Stomach smooth muscle (tissue), 2 donors: ENCODE data around the gene VPS9D1.
"Not testable (repeated sequence)": the region's sequence is repeated elsewhere in the genome, so short reads cannot be mapped to it uniquely, and the experiment has no call there.

Experiments
- H3K27ac ChIP-seq: one replicate; pipeline ENCODE4 v1.7.0; 2013; ENCODE audit warnings: mild to moderate bottlenecking, low read length, inconsistent platforms
- H3K27me3 ChIP-seq, 2 donors: one replicate each; pipeline ENCODE4 v1.7.0; 2013; ENCODE audit warnings: low read length in 2 of 2; ENCODE audit not compliant: insufficient read depth in 2 of 2, control insufficient read depth in 1 of 2
- H3K36me3 ChIP-seq, 2 donors: one replicate each; pipeline ENCODE4 v1.7.0; 2013; ENCODE audit warnings: low read length in 2 of 2; ENCODE audit not compliant: control insufficient read depth in 2 of 2, insufficient read depth in 2 of 2
- H3K4me1 ChIP-seq: one replicate; pipeline ENCODE4 v1.7.0; 2013; ENCODE audit warnings: low read length; ENCODE audit not compliant: control insufficient read depth, insufficient read depth
- H3K4me3 ChIP-seq, 2 donors: one replicate each; pipeline ENCODE4 v1.7.0; 2013; ENCODE audit warnings: low read length in 2 of 2
- H3K9ac ChIP-seq, 2 donors: one replicate each; pipeline ENCODE4 v1.7.0; 2013; ENCODE audit warnings: low read length in 2 of 2, mild to moderate bottlenecking in 1 of 2
- H3K9me3 ChIP-seq, 2 donors: one replicate each; pipeline ENCODE4 v1.7.0; 2013; ENCODE audit warnings: low read length in 2 of 2; ENCODE audit not compliant: control insufficient read depth in 2 of 2
- donor health status: healthy.
- donor health status: Pancreatic carcinoma.

Gene VPS9D1

GRCh38 chr16:89691986-89692569 lies 28.6 kb downstream of the VPS9D1 start:
- Histone ChIP-seq H3K36me3 (peaks cover 23 to 24% of the 10 kb centered on the region in 2 donors), H3K9me3 (no peaks in the 10 kb centered on the region), H3K4me3 (no peak overlapping the region), H3K9ac (no peak overlapping the region), H3K4me1 (peaks cover 8% of the 10 kb centered on the region), H3K27ac (no peak overlapping the region), H3K27me3 (no peaks in the 10 kb centered on the region)

GRCh38 chr16:89691231-89691985 lies 29.3 kb downstream of the VPS9D1 start:
- Histone ChIP-seq H3K4me3 (no peak overlapping the region), H3K4me1 (peaks cover 8% of the 10 kb centered on the region), H3K27ac (no peak overlapping the region), H3K36me3 (peaks cover 23 to 24% of the 10 kb centered on the region in 2 donors), H3K27me3 (no peaks in the 10 kb centered on the region), H3K9ac (no peak overlapping the region), H3K9me3 (no peaks in the 10 kb centered on the region)

DNA sequence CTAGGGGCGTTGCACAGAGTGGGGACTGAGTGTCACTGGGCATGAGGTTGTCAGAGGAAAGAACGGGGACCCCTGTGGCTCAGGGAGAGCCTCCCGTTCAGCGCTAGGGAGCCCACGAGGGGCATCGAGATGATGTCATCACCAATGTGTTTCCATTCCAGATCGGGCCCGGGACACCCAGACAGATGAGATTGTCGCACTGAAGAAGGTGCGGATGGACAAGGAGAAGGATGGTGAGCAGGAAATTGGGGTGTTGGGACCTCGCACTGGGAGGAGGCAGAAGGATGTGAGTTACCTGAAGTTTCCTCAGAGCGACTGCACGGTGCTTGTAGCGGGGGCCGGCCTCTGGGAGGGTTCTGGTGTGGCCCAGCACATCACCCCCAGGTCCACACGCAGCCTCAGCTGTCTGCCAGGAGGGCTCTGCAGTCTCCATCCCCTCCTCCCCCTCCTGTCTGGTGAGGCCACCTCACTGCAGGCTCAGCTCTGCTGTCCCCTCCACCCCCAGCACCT lies 30.3 kb downstream of the VPS9D1 start:
- no peak overlapping the region for H3K27ac ChIP-seq
- no peak overlapping the region for H3K9ac ChIP-seq
- H3K4me1 ChIP-seq: peaks cover 8% of the 10 kb centered on the region
- no peak overlapping the region for H3K4me3 ChIP-seq
- no peaks in the 10 kb centered on the region for H3K9me3 ChIP-seq
- no peaks in the 10 kb centered on the region for H3K27me3 ChIP-seq
- peaks cover 23 to 24% of the 10 kb centered on the region in 2 donors for H3K36me3 ChIP-seq

- not testable (repeated sequence) for H3K9me3 ChIP-seq, H3K4me1 ChIP-seq, H3K4me3 ChIP-seq, H3K9ac ChIP-seq, H3K27me3 ChIP-seq, H3K27ac ChIP-seq
- peaks cover 23 to 24% of the 10 kb centered on the region in 2 donors for H3K36me3 ChIP-seq
Measured at GRCh38 chr16:89689621-89690020, 31.1 kb downstream of the VPS9D1 start.

GRCh38 chr16:89689142-89689541 lies 31.6 kb downstream of the VPS9D1 start:
- Histone ChIP-seq H3K27ac (no peak overlapping the region), H3K9ac (no peak overlapping the region), H3K27me3 (no peaks in the 10 kb centered on the region), H3K9me3 (no peaks in the 10 kb centered on the region), H3K4me1 (peaks cover 8% of the 10 kb centered on the region), H3K4me3 (no peak overlapping the region), H3K36me3 (peaks cover 20 to 21% of the 10 kb centered on the region in 2 donors)

- Histone ChIP-seq H3K4me3 (no peak overlapping the region), H3K9me3 (no peaks in the 10 kb centered on the region), H3K9ac (no peak overlapping the region), H3K4me1 (peaks cover 8% of the 10 kb centered on the region), H3K36me3 (peaks cover 13% of the 10 kb centered on the region in 2 donors), H3K27me3 (no peaks in the 10 kb centered on the region), H3K27ac (no peak overlapping the region)
Measured at GRCh38 chr16:89688395-89688794, 32.3 kb downstream of the VPS9D1 start.

DNA sequence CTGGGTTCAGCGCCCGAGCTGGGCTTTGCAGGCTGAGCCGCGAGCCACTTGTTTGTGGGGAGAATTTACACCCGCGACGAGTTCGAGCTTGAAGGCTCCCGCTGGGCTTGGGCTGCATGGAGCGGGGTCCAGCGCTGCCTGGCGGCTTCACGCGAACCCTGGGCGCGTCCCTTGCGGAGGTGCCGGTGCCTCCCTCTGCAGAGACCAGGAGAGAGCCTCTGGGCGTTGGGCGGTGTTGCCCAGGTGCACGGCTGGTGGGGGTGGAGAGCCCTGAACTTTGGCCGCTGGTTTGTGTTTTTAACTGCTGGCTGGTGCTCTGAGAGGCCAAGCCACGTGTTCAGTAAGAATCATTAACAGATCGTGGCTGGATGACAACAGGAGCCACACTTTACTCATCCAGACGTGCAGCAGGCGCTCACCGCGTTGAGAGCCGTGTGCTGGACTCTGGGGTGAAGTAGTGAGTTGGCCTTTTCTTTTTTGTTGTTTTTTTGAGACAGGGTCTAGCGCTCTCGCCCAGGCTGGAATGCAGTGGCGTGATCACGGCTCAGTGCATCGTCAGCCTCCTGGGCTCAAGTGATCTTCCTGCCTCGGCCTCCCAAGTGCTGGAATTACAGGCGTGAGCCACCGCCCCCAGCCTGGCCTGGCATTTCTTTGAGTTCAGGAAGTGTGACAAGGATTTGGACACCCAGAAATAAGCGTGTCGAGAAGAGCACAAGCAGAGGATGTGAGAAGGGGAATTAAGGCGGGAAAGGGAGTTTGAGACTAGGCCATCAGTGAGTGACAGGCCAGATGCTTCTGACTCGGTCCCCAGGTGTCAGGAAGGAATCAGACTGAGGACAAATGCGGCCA lies 33.4 kb downstream of the VPS9D1 start:
- H3K27ac ChIP-seq: peak overlapping the region; percentile 66
- H3K4me3 ChIP-seq: peak overlapping the region; percentile 67 to 93
- peaks cover 7 to 12% of the 10 kb centered on the region in 2 donors for H3K36me3 ChIP-seq
- peaks cover 8% of the 10 kb centered on the region for H3K4me1 ChIP-seq
- H3K27me3 ChIP-seq: no peaks in the 10 kb centered on the region
- H3K9me3 ChIP-seq: no peaks in the 10 kb centered on the region
- H3K9ac ChIP-seq: peak overlapping the region; percentile 74 to 76

DNA sequence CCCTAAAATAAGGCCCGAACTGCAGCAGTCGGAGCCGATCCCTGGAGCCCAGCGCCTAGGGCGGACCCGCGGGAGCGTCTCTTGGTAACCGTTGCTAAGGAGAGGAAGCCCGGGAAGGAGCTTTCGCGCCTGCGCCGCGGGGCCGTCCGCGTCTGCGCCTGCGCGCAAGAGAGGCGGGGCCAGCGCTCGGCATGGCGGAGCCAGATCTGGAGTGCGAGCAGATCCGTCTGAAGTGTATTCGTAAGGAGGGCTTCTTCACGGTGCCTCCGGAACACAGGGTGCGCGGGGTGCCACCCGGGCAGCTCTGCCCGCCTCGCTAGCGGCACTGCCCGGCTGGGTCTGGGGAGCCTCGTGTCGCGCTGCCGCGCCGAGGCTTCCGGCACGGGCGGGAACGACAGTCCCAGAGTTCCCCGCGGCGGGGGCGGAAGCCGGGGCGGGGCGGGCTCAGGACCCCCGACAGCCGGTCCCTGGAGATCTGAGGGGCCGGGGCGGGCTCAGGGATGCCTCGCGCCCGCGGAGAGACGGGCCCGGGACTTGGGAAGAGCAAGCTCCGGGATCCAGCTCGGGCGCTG lies 34.1 kb downstream of the VPS9D1 start, which contains the start of gene CDK10:
CDK10 (plus strand) TSS at position 170 of the 572 bp plus-strand sequence; CDS start at position 192, 22 bp downstream.
- Histone ChIP-seq H3K36me3 (peaks cover 4 to 7% of the 10 kb centered on the region in 2 donors), H3K4me3 (peak within 1 kb of the TSS; percentile 67 to 93), H3K27ac (peak within 1 kb of the TSS; percentile 66), H3K9me3 (no peaks in the 10 kb centered on the region), H3K4me1 (peaks cover 8% of the 10 kb centered on the region), H3K9ac (peak within 1 kb of the TSS; percentile 74 to 76), H3K27me3 (no peaks in the 10 kb centered on the region)

- H3K4me3 ChIP-seq: no peak overlapping the region
Measured at GRCh38 chr16:89685916-89686315, 34.8 kb downstream of the VPS9D1 start.

GRCh38 chr16:89678258-89678657 lies 42.4 kb downstream of the VPS9D1 start:
- no peaks in the 10 kb centered on the region for H3K27me3 ChIP-seq
- no peak overlapping the region for H3K9ac ChIP-seq
- no peaks in the 10 kb centered on the region for H3K9me3 ChIP-seq

More at GRCh38 chr16:89685916-89686315, 34.8 kb downstream of the VPS9D1 start:
- Histone ChIP-seq H3K27ac (no peak overlapping the region), H3K9me3 (no peaks in the 10 kb centered on the region), H3K36me3 (peaks cover 0 to 3% of the 10 kb centered on the region in 2 donors), H3K27me3 (no peaks in the 10 kb centered on the region), H3K9ac (no peak overlapping the region), H3K4me1 (peaks cover 8% of the 10 kb centered on the region)

More at GRCh38 chr16:89678258-89678657, 42.4 kb downstream of the VPS9D1 start:
- Histone ChIP-seq H3K27ac (no peak overlapping the region), H3K4me3 (no peak overlapping the region), H3K4me1 (no peaks in the 10 kb centered on the region), H3K36me3 (no peaks in the 10 kb centered on the region)
